ENCODE data around the gene MSLN. TPM values are rescaled to one million over a fixed set of nuclear protein-coding genes. Genes with fewer than 3 reads are reported as not detected.

Gene MSLN
- total RNA-seq, 1 experiment from 2014 or later, result 0.73 TPM

- Histone ChIP-seq H4K20me1 (ENCODE audit: low read length) (no peaks in the 10 kb centered on the region), H3K4me3 (ENCODE audit: low read length) (peak overlapping the region; percentile 89), H3K9me3 (ENCODE audit: low read length) (no peaks in the 10 kb centered on the region), H3K79me2 (ENCODE audit: low read length) (peaks cover 12% of the 10 kb centered on the region), H3K27me3 (ENCODE audit: low read length) (no peaks in the 10 kb centered on the region), H2AFZ (ENCODE audit: low read length) (peak overlapping the region; percentile 87; the same call in 1 of the 2 replicates), H3K4me2 (ENCODE audit: low read length) (peak overlapping the region; percentile 97), H3K9ac (ENCODE audit: low read length) (peak overlapping the region; percentile 79), H3F3A (ENCODE audit: low read length, unreplicated experiment) (no peaks in the 10 kb centered on the region), H3K36me3 (ENCODE audit: low read depth, low read length) (no peaks in the 10 kb centered on the region), H3K4me1 (ENCODE audit: insufficient read depth, low read length) (peaks cover 5% of the 10 kb centered on the region; the same call in 1 of the 2 replicates), H3K27ac (ENCODE audit: low read length) (no peak overlapping the region), H3K9me2 (replicated peaks; ENCODE audit: low read length) (no peaks in the 10 kb centered on the region)
- intact Hi-C loops (cut with micrococcal nuclease), result loop anchor here (5.0 kb wide), 1 partner anchor 42 kb away; no protein-coding TSS in a partner anchor
- BruUV-seq (replicated peaks), result TSS peak; percentile 32
- DNase-seq (no peak), ATAC-seq (peak; percentile 37)
- TF ChIP-seq EZH2phosphoT487 (IDR thresholded peaks at IDR 0.05; ENCODE audit: borderline replicate concordance, low read length) (no peak), CTCF (conservative IDR thresholded peaks at IDR 0.05; ENCODE audit: low read depth, low read length) (no peak), EZH2 (IDR thresholded peaks at IDR 0.05; ENCODE audit: low read length, unreplicated experiment) (no peak)
- POLR2A ChIA-PET (ENCODE audit: unreplicated experiment), result no interaction called here
- CTCF ChIA-PET, result interaction anchor here (0.5 kb wide), 1 partner anchor 48 kb away, joined by 6 read pairs; the partner anchor contains the start of gene RPUSD1
These were observed 20.7 kb upstream of the MSLN start for GRCh38 chr16:739560-740458.

GRCh38 chr16:740459-740763, 20.1 kb upstream of the MSLN start:
- Histone ChIP-seq H3K4me3 (ENCODE audit: low read length) (peak overlapping the region; percentile 89), H3K9me2 (replicated peaks; ENCODE audit: low read length) (no peaks in the 10 kb centered on the region), H2AFZ (ENCODE audit: low read length) (peak overlapping the region; percentile 87), H3K79me2 (ENCODE audit: low read length) (peaks cover 12% of the 10 kb centered on the region), H3K36me3 (ENCODE audit: low read depth, low read length) (no peaks in the 10 kb centered on the region), H3K9ac (ENCODE audit: low read length) (peak overlapping the region; percentile 79), H3K4me1 (ENCODE audit: insufficient read depth, low read length) (peaks cover 5% of the 10 kb centered on the region; the same call in 1 of the 2 replicates), H3K9me3 (ENCODE audit: low read length) (no peaks in the 10 kb centered on the region), H4K20me1 (ENCODE audit: low read length) (no peaks in the 10 kb centered on the region), H3K27ac (ENCODE audit: low read length) (no peak overlapping the region), H3K4me2 (ENCODE audit: low read length) (peak overlapping the region; percentile 97), H3F3A (ENCODE audit: low read length, unreplicated experiment) (no peaks in the 10 kb centered on the region), H3K27me3 (ENCODE audit: low read length) (no peaks in the 10 kb centered on the region)
- TF ChIP-seq EZH2 (IDR thresholded peaks at IDR 0.05; ENCODE audit: low read length, unreplicated experiment) (no peak), EZH2phosphoT487 (IDR thresholded peaks at IDR 0.05; ENCODE audit: borderline replicate concordance, low read length) (no peak), CTCF (conservative IDR thresholded peaks at IDR 0.05; ENCODE audit: low read depth, low read length) (no peak)
- ChIA-PET POLR2A (ENCODE audit: unreplicated experiment) (no interaction called here), CTCF (no interaction called here)
- ATAC-seq (peak; percentile 28), DNase-seq (no peak)
- intact Hi-C loops (cut with micrococcal nuclease), result loop anchor here (5.0 kb wide), 1 partner anchor 42 kb away; no protein-coding TSS in a partner anchor
- BruUV-seq (replicated peaks), result no TSS peak

All from PC-3 (cell line).